GM19397 (cell line): Measurements from ENCODE around the gene GDPD4.

ENCODE experiments used
- ATAC-seq: cut with Tn5 transposase; IDR thresholded peaks from one replicate; pipeline ENCODE4 v1.9.1; 2021; ENCODE audit warnings: mild to moderate bottlenecking, moderate library complexity; ENCODE audit not compliant: unreplicated experiment

Gene GDPD4

DNA sequence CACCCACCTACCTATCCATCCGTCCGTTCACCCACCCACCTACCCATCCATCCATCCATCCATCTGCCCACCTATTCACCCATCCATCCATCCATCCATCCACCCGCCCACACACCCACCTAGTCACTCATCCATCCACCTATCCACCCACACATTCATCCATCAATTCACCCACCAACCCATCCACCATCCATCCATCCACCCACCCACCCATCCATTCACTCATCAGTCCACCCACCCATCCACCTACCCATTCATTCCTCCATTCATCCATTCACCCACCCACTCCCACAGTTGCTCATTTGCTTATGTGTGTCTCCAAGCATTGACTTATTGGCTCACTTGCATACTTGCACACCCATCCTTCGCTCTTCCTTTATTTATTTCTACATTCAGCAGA, 123.3 kb downstream of the GDPD4 start:
- ATAC-seq, result no peak

DNA sequence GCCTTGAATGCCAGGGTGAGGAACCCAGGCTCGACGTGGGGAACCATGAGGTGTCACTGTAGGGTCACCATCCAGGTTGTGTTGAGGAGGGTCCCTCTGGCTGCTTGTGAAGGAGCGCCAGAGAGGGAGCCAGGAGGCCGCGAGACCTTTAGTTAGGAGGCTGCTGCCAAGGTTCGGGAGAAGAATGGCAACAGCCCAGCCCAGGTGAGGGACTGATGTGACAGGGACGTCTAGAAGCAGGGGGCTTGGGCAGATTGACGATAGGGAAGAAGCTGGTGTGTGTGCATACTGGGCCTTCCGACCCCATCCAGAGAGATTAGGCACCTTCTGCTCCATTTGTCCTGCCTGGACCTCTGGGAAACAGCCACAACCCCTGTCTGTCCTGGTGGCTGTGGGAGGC, 124.5 kb downstream of the GDPD4 start:
- no peak for ATAC-seq

DNA sequence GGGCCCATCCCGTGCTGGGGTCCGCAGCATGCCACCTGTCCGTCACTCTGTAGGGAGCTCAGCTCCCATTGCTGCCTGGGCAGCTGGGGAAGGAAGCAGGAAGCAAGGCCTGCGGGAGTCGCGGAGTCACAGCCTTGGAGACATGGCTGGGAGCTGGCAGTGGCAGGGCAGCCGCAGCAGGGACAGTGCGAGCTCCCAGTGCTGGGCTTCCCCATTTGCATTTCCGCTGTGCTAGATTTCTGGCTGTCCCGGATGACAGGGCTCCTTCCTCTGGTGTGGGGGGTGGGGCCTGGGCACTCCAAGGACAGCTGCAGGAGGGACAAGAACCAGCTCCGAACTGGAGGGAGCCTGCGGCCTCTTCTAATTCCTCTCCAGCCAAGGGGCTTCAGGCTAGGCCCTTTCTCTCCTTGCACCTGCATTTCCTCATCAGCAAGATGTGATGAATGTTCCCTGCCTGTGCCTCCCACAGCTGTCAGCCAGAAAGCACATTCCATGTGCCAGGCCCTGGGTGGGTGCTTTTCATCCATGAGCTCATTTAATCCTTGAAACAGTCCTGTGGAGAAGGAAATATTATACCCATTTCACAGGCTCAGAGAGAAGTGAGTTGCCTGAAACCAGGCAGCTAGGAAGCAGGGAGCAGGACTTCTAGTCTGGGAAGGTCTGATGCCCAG, 125.5 kb downstream of the GDPD4 start:
- ATAC-seq, result no peak

DNA sequence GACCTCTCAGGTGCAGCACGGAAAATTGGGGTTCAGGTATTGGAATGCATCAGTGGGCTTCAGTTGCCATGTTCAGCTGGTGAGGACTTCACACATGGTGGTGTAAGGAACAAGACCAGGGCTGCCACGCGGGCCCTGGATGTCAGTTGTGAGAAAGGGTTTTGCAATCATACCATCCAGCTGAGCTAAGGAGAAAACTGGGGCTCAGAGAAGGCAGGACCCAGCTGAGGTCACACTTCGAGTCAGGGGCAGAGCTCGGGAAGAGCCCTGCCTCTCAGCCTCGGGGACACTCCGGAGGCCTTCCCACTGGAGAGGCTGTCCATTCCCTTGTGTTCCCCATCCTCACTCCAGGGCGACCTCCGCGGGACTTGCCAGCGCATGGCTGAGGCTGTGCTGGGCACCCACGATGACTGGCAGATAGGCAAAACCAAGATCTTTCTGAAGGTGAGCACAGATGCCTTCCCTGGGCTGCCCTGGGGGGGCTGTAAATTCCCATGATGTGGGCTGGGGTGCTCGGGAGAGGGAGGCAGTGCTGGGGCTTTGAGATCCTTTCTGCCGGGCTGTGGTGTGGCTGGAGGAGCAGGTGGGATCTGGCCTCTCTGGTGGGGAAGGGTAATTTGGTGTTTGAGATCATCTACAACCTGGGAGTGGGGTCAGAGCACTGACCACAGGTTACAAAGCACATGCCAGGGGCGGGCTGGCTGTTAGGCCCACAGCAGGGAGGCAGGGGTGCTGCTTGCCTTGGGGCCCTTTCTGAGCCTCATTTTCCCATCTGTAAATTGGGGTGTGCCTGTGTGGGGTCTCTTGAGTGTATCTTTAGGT, 126.3 kb downstream of the GDPD4 start:
- no peak for ATAC-seq

DNA sequence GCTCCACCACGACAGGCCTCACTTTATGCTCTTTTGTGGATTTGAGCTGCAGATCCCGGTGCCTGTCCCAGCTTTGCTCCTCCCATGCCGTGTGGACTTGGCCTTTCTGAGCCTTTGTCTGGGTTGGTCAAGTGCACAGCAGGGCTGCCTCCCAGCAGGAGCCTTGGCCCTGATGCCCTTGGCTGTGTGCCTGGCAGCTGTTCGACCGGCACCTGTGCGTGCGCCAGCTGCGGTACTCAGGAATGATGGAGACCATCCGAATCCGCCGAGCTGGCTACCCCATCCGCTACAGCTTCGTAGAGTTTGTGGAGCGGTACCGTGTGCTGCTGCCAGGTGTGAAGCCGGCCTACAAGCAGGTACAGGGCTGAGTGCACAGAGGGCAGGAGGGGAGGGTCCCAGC, 126.9 kb downstream of the GDPD4 start:
- ATAC-seq, result no peak

DNA sequence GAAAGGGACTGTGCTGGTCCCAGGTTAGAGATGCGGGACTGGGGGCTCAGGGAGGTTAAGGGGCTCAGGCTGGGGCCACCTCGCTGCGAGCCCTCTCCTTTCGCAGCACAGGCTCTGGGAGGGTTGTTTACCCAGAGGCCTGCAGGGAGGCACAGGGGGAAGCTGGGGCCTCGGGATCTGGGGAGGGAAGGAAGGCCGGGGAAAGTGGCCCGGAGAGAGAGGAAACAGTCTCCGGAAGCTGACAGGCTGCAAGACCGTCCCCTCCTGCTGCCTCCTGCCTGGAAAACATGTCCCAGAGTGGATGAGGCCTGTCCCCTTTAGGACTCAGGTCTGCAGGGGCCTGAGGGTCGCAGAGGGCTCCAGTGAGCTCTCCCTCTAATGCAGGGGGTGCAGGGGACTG, 128.0 kb downstream of the GDPD4 start:
- ATAC-seq, result no peak

DNA sequence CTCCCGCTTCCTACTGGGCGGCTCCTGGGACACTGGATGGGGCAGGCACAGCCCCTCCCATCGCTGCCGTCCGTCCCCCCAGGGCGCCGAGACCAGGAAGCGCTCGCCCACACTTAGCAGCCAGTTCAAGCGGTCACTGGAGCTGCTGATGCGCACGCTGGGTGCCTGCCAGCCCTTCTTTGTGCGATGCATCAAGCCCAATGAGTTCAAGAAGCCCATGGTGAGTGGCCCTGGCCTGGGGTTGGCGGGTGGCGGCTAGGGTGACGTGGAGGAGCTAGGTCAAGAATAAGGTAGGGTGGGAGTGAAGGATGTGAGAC, 128.9 kb downstream of the GDPD4 start:
- ATAC-seq, result no peak

DNA sequence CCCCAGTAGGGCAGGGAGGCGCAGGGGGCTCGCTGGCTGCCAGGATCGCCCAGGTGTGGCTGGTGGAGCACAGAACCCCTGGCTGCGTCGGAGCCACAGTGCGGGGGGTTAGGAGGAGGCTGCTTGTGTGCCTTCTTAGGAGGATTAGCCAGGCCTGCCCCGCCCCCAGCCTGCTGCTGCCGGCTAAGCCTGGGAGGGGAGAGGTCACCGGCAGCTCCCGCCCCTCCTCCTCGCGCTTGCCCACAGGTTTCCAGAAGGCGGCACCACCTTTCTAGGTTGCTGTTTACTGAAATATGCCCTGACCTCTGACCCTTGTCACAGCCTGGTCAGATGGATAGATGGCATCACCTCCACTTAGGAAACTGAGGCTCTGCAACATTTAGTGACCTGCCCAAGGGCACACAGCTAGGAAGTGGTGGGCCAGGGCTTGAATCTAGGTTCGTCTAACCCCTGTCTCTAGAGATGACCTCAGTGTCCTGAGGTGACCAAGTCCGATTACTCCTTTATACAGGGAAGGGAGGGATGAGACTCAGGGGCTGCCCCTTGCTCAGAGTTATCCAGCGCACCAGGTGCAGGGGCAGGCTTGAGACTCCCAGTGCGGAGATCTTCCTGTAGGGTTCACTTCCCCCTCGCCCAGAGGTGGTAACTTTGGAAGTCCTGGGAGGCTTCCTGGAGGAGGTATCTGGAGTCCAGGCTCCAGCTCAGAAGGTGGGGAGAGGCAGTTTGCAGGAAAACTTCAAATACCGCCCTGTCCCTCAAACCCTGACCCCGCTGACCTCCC, 129.4 kb downstream of the GDPD4 start:
- ATAC-seq, result no peak

DNA sequence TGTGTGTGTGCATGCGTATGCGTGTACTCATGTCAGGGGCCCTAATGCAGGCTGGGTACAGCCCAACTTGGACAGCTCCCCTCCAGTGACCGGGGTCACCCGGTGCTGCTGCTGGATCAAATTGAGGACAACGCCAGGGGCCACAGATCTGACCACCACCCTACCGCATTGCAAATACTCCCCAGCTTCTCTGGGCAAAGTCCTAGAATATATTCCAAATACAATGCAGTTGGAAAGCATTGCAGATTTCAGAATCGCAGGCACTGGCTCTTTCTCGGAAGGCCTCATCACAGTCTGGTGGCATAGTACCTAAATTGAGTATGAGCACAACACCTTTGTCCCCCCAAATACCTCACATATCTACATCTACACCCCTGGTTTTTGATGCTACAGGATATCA, 130.2 kb downstream of the GDPD4 start:
- no peak for ATAC-seq

DNA sequence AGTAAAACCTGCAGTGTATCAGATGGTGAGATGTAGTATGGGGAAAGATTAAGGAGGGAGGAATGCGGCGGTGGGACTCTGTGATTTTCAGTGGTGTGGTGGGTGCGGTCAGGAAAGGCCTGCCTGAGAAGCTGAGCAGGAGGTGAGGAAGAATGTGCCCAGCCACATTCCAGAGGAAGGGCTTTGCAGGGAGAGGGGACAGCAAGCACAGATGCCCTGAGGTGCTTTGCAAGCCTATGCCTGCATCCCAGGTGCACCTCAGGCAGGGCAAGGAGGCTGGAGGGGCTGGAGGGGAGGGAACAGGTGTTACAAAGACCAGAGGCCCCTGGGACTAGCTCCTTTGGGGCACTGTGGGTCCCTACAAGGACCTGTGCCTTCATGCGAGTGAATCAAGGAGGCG, 131.4 kb downstream of the GDPD4 start:
- ATAC-seq, result no peak

DNA sequence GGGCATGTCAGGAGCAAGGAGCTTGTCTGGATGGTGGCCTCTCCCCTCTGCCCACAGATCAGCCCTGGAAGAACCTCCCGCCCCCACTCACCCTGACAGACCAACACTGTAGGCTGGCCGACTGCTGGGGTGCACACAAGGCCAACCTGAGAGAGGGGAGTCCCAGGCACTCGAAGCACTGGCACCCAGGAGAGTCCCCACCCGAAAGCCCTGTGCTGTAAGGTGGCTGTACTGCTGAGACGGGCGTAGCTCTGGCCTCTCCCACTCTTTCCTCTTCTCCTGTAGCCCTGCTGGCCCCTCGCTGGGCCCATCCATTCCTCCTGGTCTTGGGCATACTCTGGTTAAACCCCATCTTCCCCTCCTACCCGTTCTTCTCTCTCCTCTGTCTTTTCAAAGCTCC, 133.7 kb downstream of the GDPD4 start:
- no peak for ATAC-seq

DNA sequence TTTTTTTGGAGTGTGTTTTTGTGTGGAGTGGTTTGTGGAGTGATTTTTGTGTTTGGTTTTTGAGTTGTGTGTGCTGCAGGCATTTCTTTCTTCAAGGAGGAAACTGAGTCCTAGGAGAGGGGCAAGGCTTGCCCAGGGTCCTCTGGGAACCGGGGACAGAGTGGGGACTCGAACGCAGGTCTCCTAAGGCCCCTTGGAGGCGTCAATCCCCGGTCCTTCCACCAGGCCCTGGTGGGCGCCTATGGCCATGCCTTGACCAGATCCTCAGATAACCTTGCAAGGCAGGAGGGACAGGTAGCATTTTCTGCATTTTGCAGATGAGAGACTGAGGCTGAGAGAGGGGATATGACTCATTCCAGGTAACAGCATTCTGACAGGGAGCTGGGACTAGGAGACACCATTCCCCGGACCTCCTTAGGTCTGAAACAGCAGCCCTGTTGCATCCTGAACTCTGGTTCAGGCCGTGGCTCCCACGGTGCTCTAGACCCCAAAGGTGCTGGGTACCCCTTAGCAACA, 134.3 kb downstream of the GDPD4 start:
- ATAC-seq, result no peak
